RPMI7951 (cell line): ENCODE results near the gene MYO1F. TPM values are rescaled to one million over a fixed set of nuclear protein-coding genes. Genes with fewer than 3 reads are reported as not detected.
"Not testable (repeated sequence)": the region's sequence is repeated elsewhere in the genome, so short reads cannot be mapped to it uniquely, and the experiment has no call there.

Source experiments
- DNase-seq: peaks from one replicate; pipeline ENCODE4 v3.0.0-alpha.2; 2012; ENCODE audit warnings: low read depth
- total RNA-seq: library from RNA; depleted of rRNA; stranded (reverse); fragments of >200 nt; shearing (Covaris generic); gene quantifications from 2 replicates; pipeline ENCODE4 v1.2.3, GENCODE V29; 2014

MYO1F gene
- total RNA-seq, 1 experiment from 2014 or later, result 0.36 TPM

DNA sequence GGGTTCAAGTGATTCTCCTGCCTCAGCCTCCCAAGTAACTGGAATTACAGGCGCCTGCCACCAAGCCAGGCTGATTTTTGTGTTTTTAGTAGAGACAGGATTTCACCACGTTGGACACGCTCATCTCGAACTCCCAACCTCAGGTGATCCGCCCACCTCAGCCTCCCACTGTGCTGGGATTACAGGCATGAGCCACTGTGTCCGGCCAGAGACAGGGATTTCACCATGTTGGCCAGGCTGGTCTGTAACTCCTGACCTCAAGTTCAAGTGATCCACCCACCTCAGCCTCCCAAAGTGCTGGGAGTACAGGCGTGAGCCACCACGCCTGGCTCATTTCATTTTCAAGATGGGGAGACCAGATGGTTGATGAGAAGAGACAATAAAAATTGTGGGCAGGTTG is 12.4 kb downstream of the MYO1F start:
- not testable (repeated sequence) for DNase-seq

DNA sequence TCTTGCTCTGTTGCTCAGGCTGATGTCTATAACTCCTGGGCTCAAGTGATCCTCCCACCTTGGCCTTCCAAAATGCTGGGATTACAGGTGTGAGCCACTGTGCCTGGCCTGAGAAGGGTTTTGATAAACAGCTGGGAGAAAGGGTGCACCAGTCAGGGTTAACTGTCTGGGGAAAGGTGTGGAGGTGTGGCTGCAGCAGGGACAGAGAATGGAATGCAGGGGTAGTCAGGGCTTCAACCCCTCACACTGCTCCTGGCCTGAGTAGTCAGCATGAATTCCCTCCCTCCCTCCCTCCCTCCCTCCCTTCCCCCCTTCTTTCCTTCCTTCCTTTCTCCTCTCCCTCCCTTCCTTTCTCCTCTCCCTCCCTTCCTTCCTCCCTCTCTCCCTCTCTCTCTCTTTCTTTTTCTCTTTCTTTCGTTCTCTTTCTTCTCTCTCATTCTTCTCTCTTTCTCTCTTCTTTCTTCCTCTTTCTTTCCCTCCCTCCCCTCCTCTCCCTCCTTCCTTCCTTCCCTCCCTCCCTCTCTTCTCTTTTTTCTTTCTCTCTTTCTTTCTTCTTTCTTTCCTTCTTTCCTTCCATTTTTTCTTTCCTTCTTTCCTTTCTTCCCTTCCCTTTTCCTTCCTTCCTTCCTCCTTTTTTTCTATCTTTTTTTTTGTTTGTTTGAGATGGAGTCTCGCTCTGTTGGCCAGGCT is 16.0 kb downstream of the MYO1F start:
- no peak for DNase-seq

DNA sequence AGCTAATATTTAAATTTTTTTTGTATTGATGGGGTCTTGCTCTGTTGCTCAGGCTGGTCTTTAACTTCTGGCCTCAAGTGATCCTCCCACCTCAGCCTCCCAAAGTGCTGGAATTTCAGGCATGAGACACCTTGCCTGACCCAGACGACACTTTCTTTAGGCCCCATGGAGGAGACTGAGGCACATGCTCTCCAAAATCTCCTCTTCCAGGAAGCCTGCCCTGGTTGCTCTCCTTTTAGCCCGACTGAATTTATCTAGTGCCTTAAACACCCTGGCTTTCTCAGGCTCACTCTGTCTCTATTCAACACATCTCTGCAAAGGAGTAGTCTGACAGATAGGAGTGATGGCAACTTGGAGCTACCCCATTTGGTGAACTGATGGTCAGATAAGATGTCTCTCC is 18.9 kb downstream of the MYO1F start:
- no peak for DNase-seq

DNA sequence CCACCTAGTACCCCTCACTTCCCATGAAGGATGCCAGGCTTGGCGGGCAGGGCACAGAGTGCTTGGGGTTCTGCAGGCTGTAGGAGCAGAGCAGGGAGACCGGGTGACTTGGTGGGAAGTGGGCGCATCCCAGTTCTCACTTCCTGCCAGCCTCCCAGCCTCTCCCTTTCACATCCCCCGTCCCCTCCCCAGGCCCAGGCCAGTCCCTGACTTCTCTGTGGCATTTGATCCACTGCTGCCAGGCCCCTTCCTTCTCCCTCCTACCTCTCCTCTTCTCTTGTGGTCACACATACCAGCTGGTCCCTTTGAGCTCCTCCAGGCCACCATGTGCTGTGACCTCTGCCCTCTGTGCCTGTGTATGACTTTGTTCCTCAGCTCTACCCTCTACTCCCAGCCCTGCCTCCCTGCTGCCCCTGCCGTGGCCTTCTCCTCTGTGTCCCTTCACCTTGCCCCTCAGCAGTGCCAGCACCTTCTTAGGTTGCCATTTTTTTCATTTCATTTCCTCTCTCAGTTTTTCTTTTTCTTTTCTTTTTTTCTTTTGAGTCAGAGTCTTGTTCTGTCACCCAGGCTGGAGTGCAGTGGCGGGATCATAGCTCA is 19.5 kb downstream of the MYO1F start:
- DNase-seq, result no peak

DNA sequence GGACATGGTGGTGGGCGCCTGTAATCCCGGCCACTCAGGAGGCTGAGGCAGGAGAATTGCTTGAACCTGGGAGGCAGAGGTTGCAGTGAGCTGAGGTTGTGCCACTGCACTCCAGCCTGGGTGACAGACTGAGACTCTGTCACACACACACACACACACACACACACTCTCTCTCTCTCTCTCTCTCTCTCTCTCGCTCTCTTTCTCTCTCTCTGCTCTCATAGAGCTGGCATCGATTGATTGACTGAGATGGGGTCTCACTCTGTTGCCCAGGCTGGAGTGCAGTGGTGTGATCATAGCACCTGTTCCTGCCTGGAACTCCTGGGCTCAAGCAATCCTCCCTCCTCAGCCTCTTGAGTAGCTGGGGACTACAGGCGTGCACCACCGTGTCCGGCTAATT is 23.5 kb downstream of the MYO1F start:
- DNase-seq, result not testable (repeated sequence)

DNA sequence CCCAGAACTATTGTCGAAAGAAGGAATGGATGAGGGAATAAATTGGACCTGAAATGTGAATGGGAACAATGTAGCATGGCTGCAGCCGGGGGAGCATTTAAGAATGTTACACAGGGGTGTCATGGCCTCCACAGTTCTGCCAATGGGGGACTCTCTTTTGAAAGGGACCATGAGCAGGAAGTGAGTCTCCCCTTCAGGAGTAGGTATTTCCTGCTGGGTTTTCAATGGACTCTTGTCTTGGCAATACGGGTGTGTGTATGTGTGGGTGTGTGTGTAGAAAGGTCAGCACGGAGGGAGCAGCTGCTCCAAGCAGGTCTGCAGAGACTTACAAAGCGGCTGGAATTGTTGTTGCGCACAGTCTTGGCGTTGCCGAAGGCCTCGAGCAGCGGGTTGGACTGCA is 24.4 kb downstream of the MYO1F start:
- DNase-seq, result peak; percentile 42

DNA sequence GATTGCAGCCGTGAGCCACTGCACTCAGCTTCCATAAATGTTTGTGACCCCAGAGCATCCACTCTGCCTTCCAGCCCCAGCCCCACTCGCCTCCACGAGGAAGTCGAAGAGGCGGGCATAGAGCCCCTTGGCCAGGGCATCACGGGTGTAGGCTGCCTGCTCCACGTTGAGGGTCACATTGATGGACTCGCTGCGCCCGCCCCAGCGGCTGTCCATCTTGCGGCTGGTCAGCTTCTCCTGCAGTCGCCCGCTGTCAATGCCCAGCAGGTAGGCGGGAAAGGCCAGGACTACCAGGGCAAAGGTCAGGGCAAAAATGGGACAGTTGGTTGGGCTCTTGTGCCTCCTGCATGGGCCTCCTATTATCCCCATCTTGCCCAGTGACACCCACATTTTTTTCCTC is 27.2 kb downstream of the MYO1F start:
- no peak for DNase-seq

DNA sequence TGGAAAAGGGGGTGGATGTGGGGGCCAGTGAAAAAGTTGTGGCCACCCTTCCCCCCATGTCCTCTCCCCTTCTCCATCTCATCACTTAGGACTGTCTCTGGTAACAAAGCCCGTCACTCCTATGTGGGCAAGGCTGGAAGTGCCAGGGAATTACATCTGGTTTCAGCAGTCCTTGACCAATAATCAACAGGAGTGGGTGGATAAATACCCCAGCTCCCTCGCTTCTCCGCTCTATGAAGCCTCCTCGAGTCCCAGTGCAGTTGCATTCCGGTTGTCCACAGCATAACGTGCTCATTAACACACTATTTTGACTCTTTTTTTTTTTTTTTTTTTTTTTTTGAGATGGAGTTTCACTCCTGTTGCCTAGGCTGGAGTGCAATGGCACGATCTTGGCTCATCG is 31.5 kb downstream of the MYO1F start:
- no peak for DNase-seq

DNA sequence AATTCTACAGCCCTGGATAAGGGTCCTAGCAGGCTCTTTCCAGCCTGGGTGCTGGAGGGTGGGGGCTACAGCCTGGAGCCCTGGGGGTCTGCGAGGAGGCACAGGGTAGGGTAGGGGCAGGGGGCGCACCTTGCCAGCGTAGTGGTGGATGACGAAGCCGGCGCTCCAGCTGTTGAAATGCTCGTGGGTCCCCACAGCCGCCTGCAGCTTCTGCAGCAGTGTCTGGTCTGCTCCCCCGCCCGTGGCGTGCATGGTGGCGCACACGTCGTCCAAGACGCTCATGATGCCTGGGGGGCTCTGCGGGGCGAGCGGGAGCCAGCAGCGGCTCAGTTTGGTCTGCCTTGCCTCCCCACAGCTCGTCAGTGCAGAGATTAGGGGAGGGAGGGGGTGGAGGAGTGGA is 33.1 kb downstream of the MYO1F start:
- no peak for DNase-seq

DNA sequence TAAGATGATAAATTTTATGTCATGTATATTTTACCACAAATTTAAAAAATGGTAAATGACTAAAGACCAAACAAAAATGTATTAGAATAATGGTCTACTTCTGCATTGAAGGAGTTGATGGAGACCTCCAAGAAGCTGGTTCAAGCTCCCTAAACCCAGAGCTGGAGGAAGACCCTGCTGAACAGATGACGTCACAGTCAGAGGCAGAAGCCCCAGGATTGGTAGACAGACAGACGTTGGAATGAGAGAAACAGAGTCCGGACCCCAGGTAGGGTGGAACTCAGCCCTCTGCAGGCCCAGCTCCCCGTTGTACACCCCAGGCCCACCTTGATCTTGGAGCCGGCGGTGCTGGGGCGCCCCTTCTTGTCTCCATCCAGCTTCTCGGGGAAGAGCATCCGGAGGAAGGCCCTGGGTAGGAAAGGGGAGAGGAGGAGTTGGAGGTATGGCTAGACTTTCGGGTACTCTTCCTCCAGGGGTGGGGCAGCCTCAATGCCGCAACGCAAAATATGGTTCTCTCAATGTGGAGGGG is 37.6 kb downstream of the MYO1F start:
- no peak for DNase-seq

DNA sequence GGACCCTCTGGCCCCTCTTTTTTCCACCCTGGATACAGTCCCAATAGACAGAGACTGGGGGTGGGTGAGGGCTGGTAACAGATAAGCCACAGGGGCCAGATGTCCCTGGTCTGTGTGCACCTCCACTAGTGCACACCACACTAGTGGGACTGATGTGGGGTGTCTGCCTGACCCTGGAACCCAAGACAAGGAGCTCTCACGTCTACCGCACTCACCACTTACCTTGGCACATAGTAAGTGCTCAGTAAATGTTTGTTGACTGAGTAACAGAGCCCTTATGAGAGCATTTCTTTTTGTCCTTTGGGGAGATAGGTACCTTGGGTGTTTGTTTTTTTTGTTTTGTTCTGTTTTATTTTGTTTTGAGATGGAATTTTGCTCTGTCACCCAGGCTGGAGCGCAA is 40.1 kb downstream of the MYO1F start:
- no peak for DNase-seq

DNA sequence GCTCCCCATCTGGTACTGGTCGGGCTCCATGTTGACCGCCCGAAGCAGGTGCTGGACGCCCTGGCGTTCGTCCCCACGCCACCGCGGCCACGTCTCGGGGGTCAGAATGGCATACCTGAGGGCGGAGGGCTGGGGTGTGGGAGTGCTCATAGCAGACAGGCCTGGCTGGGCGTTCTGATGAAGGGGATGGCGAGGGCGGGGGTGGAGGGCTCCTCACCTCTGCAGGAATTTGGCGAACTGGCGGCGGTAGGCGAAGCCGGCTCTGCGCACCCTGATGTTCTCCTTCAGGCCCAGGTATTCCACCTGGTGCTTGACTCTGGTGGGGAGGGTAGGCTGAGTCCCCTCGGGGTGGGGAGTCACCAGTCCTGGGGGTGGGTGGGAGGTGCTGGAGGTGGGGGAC is 41.0 kb downstream of the MYO1F start:
- DNase-seq, result no peak

DNA sequence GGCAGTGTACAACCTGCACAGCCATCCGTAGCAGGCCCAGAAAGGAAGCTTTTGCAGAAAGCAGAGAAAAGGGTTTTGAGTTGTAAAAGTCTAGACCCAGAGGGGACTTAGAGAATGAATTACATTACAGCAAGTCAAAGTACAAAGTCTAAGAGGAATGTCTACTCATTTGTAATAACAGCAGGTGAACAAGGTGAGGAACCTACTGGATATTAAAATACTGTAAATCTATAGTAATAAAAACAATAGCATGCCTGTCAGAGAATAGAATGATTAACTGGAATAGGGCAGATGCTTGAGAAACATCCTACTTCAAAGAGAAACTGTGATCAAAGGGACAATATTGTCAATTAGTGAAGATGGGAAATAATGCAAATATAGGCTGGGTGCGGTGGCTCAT is 45.0 kb downstream of the MYO1F start:
- no peak for DNase-seq

DNA sequence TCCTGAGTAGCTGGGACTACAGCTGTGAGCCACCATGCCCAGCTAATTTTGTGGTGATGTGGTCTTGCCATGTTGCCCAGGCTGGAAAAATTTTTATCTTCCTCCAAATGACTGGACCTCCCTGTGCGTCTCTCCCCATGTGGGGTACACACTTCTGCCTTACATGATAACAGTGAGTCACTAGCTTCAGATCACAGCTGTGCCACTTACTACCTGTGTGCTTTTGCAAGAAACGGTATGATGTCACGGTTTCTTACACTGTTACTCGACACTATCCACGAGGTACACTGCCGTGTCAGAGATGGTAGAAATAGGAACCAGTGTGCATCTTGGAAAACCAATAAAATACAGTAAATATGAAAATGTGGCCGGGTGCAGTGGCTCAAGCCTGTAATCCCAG is 45.8 kb downstream of the MYO1F start:
- no peak for DNase-seq

DNA sequence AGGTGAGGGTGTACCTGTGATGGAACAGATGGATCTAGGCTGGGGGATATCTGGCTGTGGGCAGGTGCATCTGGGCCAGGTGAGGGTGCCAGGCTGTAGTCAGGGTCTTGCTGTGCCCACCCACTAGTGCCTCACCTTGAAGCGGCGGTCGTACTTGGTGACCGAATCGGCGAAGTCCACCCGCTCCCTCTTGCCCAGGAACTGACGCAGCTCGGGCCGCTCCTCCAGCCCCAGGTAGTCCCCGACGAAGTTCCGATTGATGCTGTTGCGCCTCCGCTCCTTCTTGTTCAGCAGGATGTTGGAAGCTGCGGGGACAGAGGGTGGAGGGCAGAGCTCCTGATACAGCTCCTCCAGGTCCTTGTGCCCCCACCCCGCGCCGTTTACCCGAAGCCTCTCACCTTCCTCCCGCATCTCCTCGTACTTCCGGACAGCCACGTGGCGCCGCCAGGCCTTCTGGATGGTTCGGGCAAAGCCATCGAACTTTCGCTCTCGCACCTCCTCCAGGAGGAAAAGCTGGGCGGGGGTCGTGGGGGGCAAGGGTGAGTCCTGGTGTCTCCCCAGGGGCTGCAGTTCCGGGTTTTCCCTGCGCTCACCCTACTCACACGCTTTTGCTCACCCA is 47.1 kb downstream of the MYO1F start:
- DNase-seq, result no peak

DNA sequence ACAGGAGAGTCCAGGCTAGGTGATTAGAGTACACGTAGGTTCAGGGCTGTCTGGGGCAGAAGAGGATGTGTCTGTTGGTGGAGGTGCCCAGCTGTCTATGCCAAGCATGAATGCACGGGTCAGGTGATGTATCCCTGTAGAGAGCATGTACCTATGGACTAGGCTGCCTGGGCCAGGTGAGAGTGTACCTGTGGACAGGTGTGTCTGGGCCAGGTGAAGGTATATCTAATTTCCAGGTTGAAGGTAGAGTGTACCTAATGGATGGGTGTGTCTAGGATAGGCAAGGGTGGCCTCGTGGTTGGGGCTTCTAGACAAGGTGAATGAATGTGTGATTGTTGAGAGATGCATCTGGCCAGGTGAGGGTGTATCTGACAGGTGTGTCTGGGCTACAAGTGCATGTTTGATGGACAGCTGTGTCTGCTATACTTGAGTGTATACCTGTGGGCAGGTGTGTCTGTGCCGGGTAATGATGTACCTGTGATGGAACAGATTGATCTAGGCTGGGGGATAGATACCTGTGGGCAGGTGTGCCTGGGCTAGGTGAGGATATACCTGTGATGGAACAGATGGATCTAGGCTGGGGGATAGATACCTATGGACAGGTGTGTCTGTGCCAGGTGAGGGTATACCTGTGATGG is 47.8 kb downstream of the MYO1F start:
- DNase-seq, result no peak

DNA sequence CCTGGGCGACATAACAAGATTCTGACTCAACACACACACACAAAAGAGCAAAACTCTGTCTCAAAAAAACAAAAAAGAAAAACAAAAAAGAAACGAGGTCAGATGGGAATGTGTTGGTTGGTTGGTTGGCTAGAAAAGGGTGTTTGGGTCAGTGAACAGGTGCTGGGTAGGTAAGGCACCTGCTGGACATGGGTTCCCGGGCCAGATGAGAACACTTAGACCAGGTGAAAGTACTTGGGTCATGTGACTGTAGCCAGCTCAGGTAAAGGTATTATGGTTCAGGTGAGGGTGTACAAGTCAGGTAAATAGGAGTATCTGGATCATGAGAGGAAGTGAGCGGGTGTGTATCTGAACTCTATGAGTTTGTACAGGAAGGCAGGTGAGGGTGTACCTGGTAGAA is 48.7 kb downstream of the MYO1F start:
- no peak for DNase-seq

DNA sequence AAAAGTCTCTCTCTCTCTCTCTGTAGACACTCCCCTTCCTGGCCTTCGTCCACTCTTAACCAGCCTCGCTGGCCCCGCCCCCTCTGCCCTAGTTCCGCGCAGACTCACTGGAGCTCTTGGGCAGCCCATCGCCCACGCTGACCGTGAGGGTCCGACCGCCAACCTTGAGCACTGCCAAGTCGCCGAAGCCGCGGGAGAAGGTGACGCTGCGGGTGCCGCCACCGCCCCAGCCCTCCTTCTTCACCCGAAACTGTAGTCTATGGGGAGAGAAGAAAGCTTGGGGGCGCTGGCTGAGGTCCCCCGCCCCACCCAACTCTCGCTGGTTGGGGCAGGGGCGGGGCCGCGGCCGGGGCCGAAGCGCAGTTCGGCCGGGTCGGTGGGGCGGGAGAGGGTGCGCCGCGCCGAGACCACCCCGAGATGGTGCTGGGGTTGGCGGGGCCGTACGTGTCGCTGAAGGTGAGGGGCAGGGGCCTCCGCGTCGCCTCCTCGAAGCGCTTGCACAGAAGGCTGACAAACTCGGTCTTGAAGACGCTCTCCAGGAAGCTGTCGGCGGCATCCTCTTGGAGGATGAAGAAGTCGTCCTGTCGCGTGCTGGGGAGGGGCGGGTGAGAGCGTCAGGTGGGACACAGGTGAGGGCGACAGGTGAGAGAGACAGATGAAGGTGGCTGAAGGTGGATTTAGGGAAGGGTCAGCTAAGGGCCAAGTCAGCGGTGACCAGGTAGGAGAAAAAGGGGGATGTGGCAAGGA is 50.7 kb downstream of the MYO1F start:
- DNase-seq, result peak; percentile 88

DNA sequence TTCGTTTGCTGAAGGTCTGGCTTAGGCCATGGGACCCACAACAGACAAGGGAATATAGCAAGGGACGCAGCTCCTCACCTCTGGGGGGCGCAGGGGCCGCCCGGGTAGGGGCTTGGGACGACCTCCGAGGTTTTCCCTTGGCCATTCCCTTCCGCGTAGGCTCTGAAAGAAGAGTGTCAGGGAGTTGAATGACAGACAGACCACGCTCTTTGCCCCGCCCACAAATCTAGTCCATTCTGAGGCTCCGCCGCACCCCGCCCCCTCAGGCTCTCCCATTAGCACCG is 51.9 kb downstream of the MYO1F start:
- DNase-seq, result no peak

DNA sequence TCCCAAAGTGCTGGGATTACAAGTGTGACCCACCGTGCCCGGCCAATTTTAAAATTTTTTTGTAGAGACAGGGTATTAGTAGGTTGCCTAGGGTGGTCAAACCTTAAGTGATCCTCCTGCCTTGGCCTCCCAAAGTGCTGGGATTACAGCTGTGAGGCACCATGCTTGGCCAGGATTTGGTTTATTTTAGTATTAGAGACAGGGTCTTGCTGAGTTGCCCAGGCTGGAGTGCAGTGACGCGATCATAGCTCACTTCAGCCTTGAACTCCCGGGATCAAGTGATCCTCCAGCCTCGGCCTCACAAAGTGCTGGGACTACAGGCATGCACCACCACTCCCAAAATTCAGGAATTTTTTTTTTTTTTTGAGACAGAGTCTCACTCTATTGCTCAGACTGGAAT is 57.9 kb downstream of the MYO1F start:
- DNase-seq, result no peak

DNA sequence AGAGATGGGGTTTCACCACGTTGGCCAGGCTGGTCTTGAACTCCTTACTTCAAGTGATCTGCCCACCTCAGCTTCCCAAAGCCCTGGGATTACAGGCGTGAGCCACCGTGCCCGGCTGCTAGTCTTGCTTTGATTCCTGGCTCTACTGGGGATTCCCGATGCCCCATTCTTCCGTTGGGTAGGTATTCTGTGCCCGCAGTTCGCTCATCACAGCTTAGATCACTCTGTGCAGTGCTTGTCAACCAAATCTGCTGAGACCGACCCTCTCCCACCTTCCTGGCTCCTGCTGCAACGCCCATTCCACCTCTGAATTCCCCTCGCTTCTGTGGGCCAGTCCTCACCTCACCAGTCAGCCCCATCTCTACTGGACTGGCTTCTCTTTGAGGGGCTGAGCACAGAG is 58.7 kb downstream of the MYO1F start:
- no peak for DNase-seq
